ENCODE data around the gene SCEL.
"Not testable (repeated sequence)": the region's sequence is repeated elsewhere in the genome, so short reads cannot be mapped to it uniquely, and the experiment has no call there.

SCEL gene

GRCh38 chr13:77620138-77620537 is 84.6 kb downstream of the SCEL start:
- H3K4me3 ChIP-seq (ENCODE audit: low read length) = no peak overlapping the region
- DNase-seq (ENCODE audit: low read depth, low spot score) = no peak

- DNase-seq (ENCODE audit: low read depth, low spot score) = no peak
- H3K4me3 ChIP-seq (ENCODE audit: low read length) = no peak overlapping the region
These were observed 88.3 kb downstream of the SCEL start for GRCh38 chr13:77623806-77624205.

GRCh38 chr13:77628170-77628569 is 92.7 kb downstream of the SCEL start:
- H3K4me3 ChIP-seq (ENCODE audit: low read length) = no peak overlapping the region
- no peak for DNase-seq (ENCODE audit: low read depth, low spot score)

- no peak for DNase-seq (ENCODE audit: low read depth, low spot score)
- no peak overlapping the region for H3K4me3 ChIP-seq (ENCODE audit: low read length)
These were observed 102.1 kb downstream of the SCEL start for GRCh38 chr13:77637588-77637987.

GRCh38 chr13:77650409-77650808 is 114.9 kb downstream of the SCEL start:
- H3K4me3 ChIP-seq (ENCODE audit: low read length) = no peak overlapping the region
- no peak for DNase-seq (ENCODE audit: low read depth, low spot score)

GRCh38 chr13:77653301-77653700 is 117.8 kb downstream of the SCEL start:
- no peak for DNase-seq (ENCODE audit: low read depth, low spot score)
- H3K4me3 ChIP-seq (ENCODE audit: low read length) = no peak overlapping the region

- DNase-seq (ENCODE audit: low read depth, low spot score); H3K4me3 ChIP-seq (ENCODE audit: low read length): not testable (repeated sequence)
These were observed 124.5 kb downstream of the SCEL start for GRCh38 chr13:77660016-77660415.

GRCh38 chr13:77660841-77661250 is 125.3 kb downstream of the SCEL start:
- H3K4me3 ChIP-seq (ENCODE audit: low read length) = no peak overlapping the region
- DNase-seq (ENCODE audit: low read depth, low spot score) = no peak

- DNase-seq (ENCODE audit: low read depth, low spot score); H3K4me3 ChIP-seq (ENCODE audit: low read length): not testable (repeated sequence)
These were observed 126.8 kb downstream of the SCEL start for GRCh38 chr13:77662301-77662700.

- DNase-seq (ENCODE audit: low read depth, low spot score); H3K4me3 ChIP-seq (ENCODE audit: low read length): not testable (repeated sequence)
These were observed 127.3 kb downstream of the SCEL start for GRCh38 chr13:77662831-77663230.

GRCh38 chr13:77674852-77675251 is 139.3 kb downstream of the SCEL start:
- no peak overlapping the region for H3K4me3 ChIP-seq (ENCODE audit: low read length)
- no peak for DNase-seq (ENCODE audit: low read depth, low spot score)

GRCh38 chr13:77678691-77679235 is 143.3 kb downstream of the SCEL start:
- DNase-seq (ENCODE audit: low read depth, low spot score) = no peak

GRCh38 chr13:77687799-77688198 is 152.3 kb downstream of the SCEL start:
- DNase-seq (ENCODE audit: low read depth, low spot score) = no peak
- H3K4me3 ChIP-seq (ENCODE audit: low read length) = no peak overlapping the region

More at GRCh38 chr13:77678691-77679235, 143.3 kb downstream of the SCEL start:
- no peak overlapping the region for H3K4me3 ChIP-seq (ENCODE audit: low read length)

- DNase-seq (ENCODE audit: low read depth, low spot score) = no peak
- no peak overlapping the region for H3K4me3 ChIP-seq (ENCODE audit: low read length)
These were observed 156.4 kb downstream of the SCEL start for GRCh38 chr13:77691871-77692270.

- H3K4me3 ChIP-seq (ENCODE audit: low read length) = no peak overlapping the region
- no peak for DNase-seq (ENCODE audit: low read depth, low spot score)
These were observed 157.4 kb downstream of the SCEL start for GRCh38 chr13:77692746-77693448.

- no peak for DNase-seq (ENCODE audit: low read depth, low spot score)
- H3K4me3 ChIP-seq (ENCODE audit: low read length) = no peak overlapping the region
These were observed 158.0 kb downstream of the SCEL start for GRCh38 chr13:77693449-77693940.
